RCC 7860 (cell line): Measurements from ENCODE around the gene SLC25A10.

Source experiments
- DNase-seq: peaks from one replicate; pipeline ENCODE4 v3.0.0-alpha.2; 2015; ENCODE audit warnings: low spot score
- FAIRE-seq: peaks from 2 replicates; lab custom pipeline; 2012; peaks lifted over from hg19 to GRCh38; lab: Jason Lieb, UNC

Gene SLC25A10

GRCh38 chr17:81741594-81742452 lies 29.7 kb downstream of the SLC25A10 start:
- FAIRE-seq = no peak

More at GRCh38 chr17:81741594-81742452, 29.7 kb downstream of the SLC25A10 start:
- no peak for DNase-seq
